HEK293 (cell line): ENCODE results near the gene PXDC1.
A peak's percentile ranks its signal among the peaks of the same experiment; 100 is the strongest.

Experiments used
- CTCF ChIA-PET: fragments of 350-600 bp; formaldehyde crosslinking; extraction: SDS; loops from one replicate; lab custom pipeline; 2021; ENCODE audit warnings: antibody characterized with exemption; lab: Yijun Ruan, JAX
- POLR2A ChIA-PET: fragments of 300-600 bp; formaldehyde crosslinking; extraction: SDS; loops from one replicate; lab custom pipeline; 2020; ENCODE audit warnings: antibody characterized with exemption, inconsistent platforms; lab: Yijun Ruan, JAX
- H3K27ac ChIP-seq: fragments of 200-500 bp; sonication (Bioruptor generic); 2 replicates; pipeline ENCODE4 v1.5.1; 2014; ENCODE audit warnings: low read depth, low read length, control low read depth, inconsistent platforms; ENCODE audit errors: extremely low read depth
- H3K36me3 ChIP-seq, 2 experiments: fragments of 200-500 bp in 1 of 2; sonication (Bioruptor generic) in 1 of 2; 1 replicate in 1 of 2; 2 replicates in 1 of 2; pipeline ENCODE4 v1.5.1; 2014 to 2017; ENCODE audit warnings: inconsistent platforms in 2 of 2, low read length in 2 of 2; ENCODE audit not compliant: control insufficient read depth in 2 of 2, insufficient read depth in 1 of 2
- H3K4me1 ChIP-seq: fragments of 200-500 bp; sonication (Bioruptor generic); 2 replicates; pipeline ENCODE4 v1.5.1; 2014; ENCODE audit warnings: mild to moderate bottlenecking, low read length, inconsistent platforms; ENCODE audit not compliant: control insufficient read depth, insufficient read depth
- H3K4me3 ChIP-seq: 2 replicates; pipeline ENCODE4 v1.5.1; 2011; ENCODE audit warnings: low read depth, mild to moderate bottlenecking, control low read depth, low read length, moderate library complexity
- H3K9me3 ChIP-seq: fragments of 200-500 bp; sonication (Bioruptor generic); 2 replicates; pipeline ENCODE4 v1.5.1; 2014; ENCODE audit warnings: low read depth, low read length, inconsistent platforms; ENCODE audit not compliant: control insufficient read depth, insufficient read depth
- BCL11B ChIP-seq: fragments of 450-650 bp; formaldehyde crosslinking; IDR thresholded peaks from 2 replicates; pipeline ENCODE4 v1.5.1; 2016; ENCODE audit warnings: low read depth, missing biosample characterization, missing genetic modification characterization
- HOXC10 ChIP-seq: sonication (generic); formaldehyde crosslinking; IDR thresholded peaks from 2 replicates; pipeline ENCODE4 v1.8.1; 2023; ENCODE audit warnings: mild to moderate bottlenecking, missing genetic modification reagents
- MEIS1 ChIP-seq: sonication (generic); formaldehyde crosslinking; IDR thresholded peaks from 2 replicates; pipeline ENCODE4 v1.8.1; 2022; ENCODE audit warnings: missing genetic modification reagents, mild to moderate bottlenecking, borderline replicate concordance
- SETDB1 ChIP-seq: IDR thresholded peaks from one replicate; pipeline ENCODE4 v1.6.1; 2017; ENCODE audit warnings: mild to moderate bottlenecking, low read length, moderate library complexity, mixed read lengths; ENCODE audit not compliant: insufficient read length
- YY2 ChIP-seq: fragments of 450-650 bp; formaldehyde crosslinking; IDR thresholded peaks from 2 replicates; pipeline ENCODE4 v1.5.1; 2016; ENCODE audit warnings: missing biosample characterization, missing genetic modification characterization
- ZBTB10 ChIP-seq: fragments of 450-650 bp; formaldehyde crosslinking; IDR thresholded peaks from 2 replicates; pipeline ENCODE4 v1.5.1; 2016; ENCODE audit warnings: missing biosample characterization, missing genetic modification characterization
- ZBTB20 ChIP-seq: fragments of 450-650 bp; formaldehyde crosslinking; IDR thresholded peaks from 2 replicates; pipeline ENCODE4 v1.5.1; 2016; ENCODE audit warnings: missing biosample characterization, missing genetic modification characterization
- ZBTB26 ChIP-seq: fragments of 450-650 bp; formaldehyde crosslinking; optimal IDR thresholded peaks from 2 replicates; pipeline ENCODE3; 2016; ENCODE audit warnings: missing biosample characterization, mild to moderate bottlenecking, missing genetic modification characterization
- ZIC2 ChIP-seq: fragments of 450-650 bp; formaldehyde crosslinking; IDR thresholded peaks from 2 replicates; pipeline ENCODE4 v1.5.1; 2016; ENCODE audit warnings: missing biosample characterization, missing genetic modification characterization
- ZNF132 ChIP-seq: fragments of 450-650 bp; formaldehyde crosslinking; IDR thresholded peaks from 2 replicates; pipeline ENCODE4 v1.5.1; 2017; ENCODE audit warnings: missing biosample characterization, missing genetic modification characterization, borderline replicate concordance
- ZNF146 ChIP-seq: fragments of 450-650 bp; formaldehyde crosslinking; IDR thresholded peaks from 2 replicates; pipeline ENCODE4 v1.5.1; 2016; ENCODE audit warnings: missing biosample characterization, missing genetic modification characterization
- ZNF174 ChIP-seq: fragments of 450-650 bp; formaldehyde crosslinking; IDR thresholded peaks from 2 replicates; pipeline ENCODE4 v1.5.0; 2017; ENCODE audit warnings: missing biosample characterization, mild to moderate bottlenecking, missing genetic modification characterization
- ZNF19 ChIP-seq: fragments of 450-650 bp; formaldehyde crosslinking; IDR thresholded peaks from 2 replicates; pipeline ENCODE4; 2016; ENCODE audit warnings: missing biosample characterization, missing genetic modification characterization, low read depth
- ZNF2 ChIP-seq: fragments of 450-650 bp; formaldehyde crosslinking; IDR thresholded peaks from 2 replicates; pipeline ENCODE4 v1.5.1; 2016; ENCODE audit warnings: missing biosample characterization, missing genetic modification characterization
- ZNF248 ChIP-seq: fragments of 450-650 bp; formaldehyde crosslinking; IDR thresholded peaks from 2 replicates; pipeline ENCODE4 v1.5.1; 2017; ENCODE audit warnings: missing biosample characterization, missing genetic modification characterization
- ZNF335 ChIP-seq: fragments of 450-650 bp; formaldehyde crosslinking; conservative IDR thresholded peaks from 2 replicates; pipeline ENCODE4 v1.5.1; 2016; ENCODE audit warnings: missing biosample characterization, missing genetic modification characterization
- ZNF394 ChIP-seq: fragments of 450-650 bp; formaldehyde crosslinking; IDR thresholded peaks from 2 replicates; pipeline ENCODE4 v1.5.1; 2016; ENCODE audit warnings: missing biosample characterization, missing genetic modification characterization, mild to moderate bottlenecking, moderate library complexity, borderline replicate concordance
- ZNF639 ChIP-seq: fragments of 450-650 bp; formaldehyde crosslinking; IDR thresholded peaks from 2 replicates; pipeline ENCODE4 v1.5.1; 2016; ENCODE audit warnings: missing biosample characterization, missing genetic modification characterization
- ZNF658 ChIP-seq: fragments of 450-650 bp; formaldehyde crosslinking; IDR thresholded peaks from 2 replicates; pipeline ENCODE4; 2016; ENCODE audit warnings: missing biosample characterization, missing genetic modification characterization
- ZNF747 ChIP-seq: fragments of 450-650 bp; formaldehyde crosslinking; IDR thresholded peaks from 2 replicates; pipeline ENCODE4 v1.5.1; 2016; ENCODE audit warnings: missing biosample characterization, missing genetic modification characterization
- ZNF776 ChIP-seq: fragments of 450-650 bp; formaldehyde crosslinking; IDR thresholded peaks from 2 replicates; pipeline ENCODE4 v1.5.0; 2017; ENCODE audit warnings: missing biosample characterization, missing genetic modification characterization, borderline replicate concordance
- ZNF843 ChIP-seq: fragments of 450-650 bp; formaldehyde crosslinking; IDR thresholded peaks from 2 replicates; pipeline ENCODE4 v1.5.1; 2016; ENCODE audit warnings: missing biosample characterization, missing genetic modification characterization
- ZSCAN16 ChIP-seq: fragments of 450-650 bp; formaldehyde crosslinking; IDR thresholded peaks from 2 replicates; pipeline ENCODE4 v1.5.1; 2016; ENCODE audit warnings: missing biosample characterization, missing genetic modification characterization
- TF ChIP-seq, protein P1 (sequence below): sonication (generic); formaldehyde crosslinking; IDR thresholded peaks from 2 replicates; pipeline ENCODE4 v1.8.1; 2022; ENCODE audit warnings: mild to moderate bottlenecking, moderate library complexity, missing genetic modification reagents
- TF ChIP-seq, protein P2 (sequence below): fragments of 450-650 bp; formaldehyde crosslinking; IDR thresholded peaks from 2 replicates; pipeline ENCODE4 v1.5.1; 2017; ENCODE audit warnings: missing biosample characterization, missing genetic modification characterization

PXDC1 gene

DNA sequence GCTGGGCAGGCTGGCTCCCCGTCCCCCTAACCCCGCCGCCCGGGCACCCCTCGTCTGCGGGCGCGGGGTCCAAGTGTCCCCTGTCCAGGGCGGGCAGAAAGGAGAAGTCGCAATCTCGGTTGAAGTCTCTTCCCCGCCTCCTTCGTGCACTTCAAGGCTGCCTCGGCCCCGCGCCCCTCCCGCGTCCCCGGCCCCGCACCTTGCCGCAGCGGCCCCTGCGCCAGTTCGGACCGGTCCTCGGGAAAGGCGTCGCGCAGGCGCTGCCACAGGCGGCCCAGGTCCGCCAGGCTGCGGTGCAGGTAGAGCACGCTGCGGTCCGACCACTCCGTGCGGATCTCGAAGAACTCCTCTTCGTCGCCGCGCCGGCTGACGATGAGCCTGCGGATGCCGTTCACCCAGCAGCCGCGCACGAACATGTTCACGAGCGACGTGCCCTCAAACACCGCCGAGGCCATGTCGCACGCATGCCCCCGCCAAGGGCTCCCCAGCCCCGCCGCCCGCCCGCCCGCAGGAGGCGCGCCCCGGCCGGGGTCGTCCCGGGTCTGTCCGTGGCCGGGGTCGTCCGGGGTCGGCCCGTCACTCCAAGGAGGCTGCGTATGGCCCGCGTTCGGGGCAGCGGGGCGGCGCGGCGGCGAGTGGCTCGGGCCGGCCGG lies at the start of gene PXDC1:
Gene PXDC1, minus strand, starts transcription at position 637 of the 653 bp plus-strand sequence. Its CDS starts 182 bp downstream, at position 455.
- no peaks in the 10 kb centered on the region for H3K36me3 ChIP-seq
- H3K4me3 ChIP-seq, result peak within 1 kb of the TSS; percentile 66
- peak within 1 kb of the TSS; percentile 83 for H3K27ac ChIP-seq
- ChIA-PET CTCF (interaction anchor here (1.3 kb wide), 2 partner anchors 99 to 182 kb away, joined by 5 read pairs; no protein-coding TSS in a partner anchor), POLR2A (interaction anchor here (1.0 to 1.3 kb wide), 2 partner anchors 58 to 270 kb away, joined by 4 to 5 read pairs; a partner anchor contains a TSS)
- peaks cover 3% of the 10 kb centered on the region; the same call in 1 of the 2 replicates for H3K4me1 ChIP-seq
- TF ChIP-seq ZNF747 (tag by site-specific recombination), result no peak
- 0 out of 2 replicates have a peak, but pooled peaks have one; percentile 11 for TF ChIP-seq ZBTB10
- TF ChIP-seq ZNF174 (tag by site-specific recombination), result no peak
- peak; percentile 81 for TF ChIP-seq ZNF335 (tag by site-specific recombination)
- TF ChIP-seq ZNF776 (tag by site-specific recombination), result no peak
- peak; percentile 11; the same call in 1 of the 2 replicates for TF ChIP-seq ZNF2 (tag by site-specific recombination)
- TF ChIP-seq ZNF394, result no peak
- no peak for TF ChIP-seq ZNF19 (tag by site-specific recombination)
- no peak for TF ChIP-seq ZNF843 (tag by site-specific recombination)
- TF ChIP-seq MEIS1 (CRISPR knock-in tag), result 0 out of 2 replicates have a peak, but pooled peaks have one; percentile 10
- TF ChIP-seq ZNF639, result no peak
- TF ChIP-seq ZNF132 (tag by site-specific recombination), result no peak
- TF ChIP-seq ZBTB20 (tag by site-specific recombination), result peak; percentile 29; the same call in 1 of the 2 replicates
- no peak for TF ChIP-seq BCL11B (tag by site-specific recombination)
- no peak for TF ChIP-seq ZNF248 (tag by site-specific recombination)
- no peak for TF ChIP-seq HOXC10 (CRISPR knock-in tag)
- no peak for TF ChIP-seq ZSCAN16
- TF ChIP-seq ZBTB26, result peak; percentile 85
- TF ChIP-seq, protein P1, sequence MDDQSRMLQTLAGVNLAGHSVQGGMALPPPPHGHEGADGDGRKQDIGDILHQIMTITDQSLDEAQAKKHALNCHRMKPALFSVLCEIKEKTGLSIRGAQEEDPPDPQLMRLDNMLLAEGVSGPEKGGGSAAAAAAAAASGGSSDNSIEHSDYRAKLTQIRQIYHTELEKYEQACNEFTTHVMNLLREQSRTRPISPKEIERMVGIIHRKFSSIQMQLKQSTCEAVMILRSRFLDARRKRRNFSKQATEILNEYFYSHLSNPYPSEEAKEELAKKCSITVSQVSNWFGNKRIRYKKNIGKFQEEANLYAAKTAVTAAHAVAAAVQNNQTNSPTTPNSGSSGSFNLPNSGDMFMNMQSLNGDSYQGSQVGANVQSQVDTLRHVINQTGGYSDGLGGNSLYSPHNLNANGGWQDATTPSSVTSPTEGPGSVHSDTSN (CRISPR knock-in tag), result peak; percentile 73; the same call in 1 of the 2 replicates
- no peak for TF ChIP-seq ZNF146 (tag by site-specific recombination)
- TF ChIP-seq SETDB1, result no peak
- TF ChIP-seq ZIC2 (tag by site-specific recombination), result no peak
- TF ChIP-seq ZNF658 (tag by site-specific recombination), result no peak
- TF ChIP-seq, protein P2, sequence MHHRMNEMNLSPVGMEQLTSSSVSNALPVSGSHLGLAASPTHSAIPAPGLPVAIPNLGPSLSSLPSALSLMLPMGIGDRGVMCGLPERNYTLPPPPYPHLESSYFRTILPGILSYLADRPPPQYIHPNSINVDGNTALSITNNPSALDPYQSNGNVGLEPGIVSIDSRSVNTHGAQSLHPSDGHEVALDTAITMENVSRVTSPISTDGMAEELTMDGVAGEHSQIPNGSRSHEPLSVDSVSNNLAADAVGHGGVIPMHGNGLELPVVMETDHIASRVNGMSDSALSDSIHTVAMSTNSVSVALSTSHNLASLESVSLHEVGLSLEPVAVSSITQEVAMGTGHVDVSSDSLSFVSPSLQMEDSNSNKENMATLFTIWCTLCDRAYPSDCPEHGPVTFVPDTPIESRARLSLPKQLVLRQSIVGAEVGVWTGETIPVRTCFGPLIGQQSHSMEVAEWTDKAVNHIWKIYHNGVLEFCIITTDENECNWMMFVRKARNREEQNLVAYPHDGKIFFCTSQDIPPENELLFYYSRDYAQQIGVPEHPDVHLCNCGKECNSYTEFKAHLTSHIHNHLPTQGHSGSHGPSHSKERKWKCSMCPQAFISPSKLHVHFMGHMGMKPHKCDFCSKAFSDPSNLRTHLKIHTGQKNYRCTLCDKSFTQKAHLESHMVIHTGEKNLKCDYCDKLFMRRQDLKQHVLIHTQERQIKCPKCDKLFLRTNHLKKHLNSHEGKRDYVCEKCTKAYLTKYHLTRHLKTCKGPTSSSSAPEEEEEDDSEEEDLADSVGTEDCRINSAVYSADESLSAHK (tag by site-specific recombination), result no peak
- no peak for TF ChIP-seq YY2 (tag by site-specific recombination)
- H3K9me3 ChIP-seq, result no peaks in the 10 kb centered on the region
